Stimulated activated CD4-positive, alpha-beta T cell treated with anti-CD3 and anti-CD28 coated beads, TNF-alpha, amount 100 ng/mL, for 48 hours (primary cell): ENCODE results near the gene MIEN1.
"Not testable (repeated sequence)": the region's sequence is repeated elsewhere in the genome, so short reads cannot be mapped to it uniquely, and the experiment has no call there.

Experiments
- DNase-seq, 3 donors: peaks; one replicate each; pipeline ENCODE4 v3.0.0-alpha.2; 2020; ENCODE audit warnings: low read depth in 3 of 3

Gene MIEN1, protein sequence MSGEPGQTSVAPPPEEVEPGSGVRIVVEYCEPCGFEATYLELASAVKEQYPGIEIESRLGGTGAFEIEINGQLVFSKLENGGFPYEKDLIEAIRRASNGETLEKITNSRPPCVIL

DNA sequence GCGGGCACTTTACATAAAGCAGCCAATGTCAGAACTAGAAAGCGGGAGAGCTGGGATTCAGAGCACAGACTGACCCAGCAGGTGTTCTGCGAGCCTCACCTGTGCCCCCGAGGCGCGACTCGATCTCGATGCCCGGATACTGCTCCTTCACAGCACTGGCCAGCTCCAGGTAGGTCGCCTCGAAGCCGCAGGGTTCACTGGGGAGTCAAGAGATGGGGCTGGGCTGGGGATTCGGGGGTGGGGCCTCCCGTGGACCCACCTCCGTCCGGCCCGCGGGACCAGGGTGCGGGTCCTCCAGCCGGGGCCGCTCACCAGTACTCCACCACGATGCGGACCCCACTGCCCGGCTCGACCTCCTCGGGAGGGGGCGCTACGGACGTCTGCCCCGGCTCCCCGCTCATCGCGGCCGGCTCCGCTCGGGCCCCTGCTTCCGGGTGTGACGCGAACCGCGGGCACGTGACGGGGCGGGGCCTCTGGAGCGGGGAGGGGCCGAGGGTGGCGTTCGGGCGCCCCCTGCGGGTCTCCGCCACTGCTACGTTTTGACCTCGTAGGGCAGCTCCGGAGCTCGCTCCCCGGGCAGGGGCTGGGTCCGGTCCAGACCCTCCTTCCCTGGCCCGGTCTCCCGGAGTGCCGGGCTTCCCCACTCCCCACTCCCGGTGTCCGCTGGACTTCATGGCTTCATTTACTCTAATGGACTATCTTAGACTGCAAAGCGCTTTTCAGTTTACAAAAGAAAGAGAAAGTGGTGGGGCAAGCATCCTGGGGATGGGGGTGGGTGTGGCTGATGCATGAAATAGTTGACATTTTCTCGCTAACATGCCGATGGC is at the start of gene MIEN1:
Gene MIEN1 (minus strand): TSS at position 438 of the 827 bp plus-strand sequence. CDS start 37 bp downstream, at position 401.
- peak; percentile 85 to 95 (median 91) for DNase-seq

DNA sequence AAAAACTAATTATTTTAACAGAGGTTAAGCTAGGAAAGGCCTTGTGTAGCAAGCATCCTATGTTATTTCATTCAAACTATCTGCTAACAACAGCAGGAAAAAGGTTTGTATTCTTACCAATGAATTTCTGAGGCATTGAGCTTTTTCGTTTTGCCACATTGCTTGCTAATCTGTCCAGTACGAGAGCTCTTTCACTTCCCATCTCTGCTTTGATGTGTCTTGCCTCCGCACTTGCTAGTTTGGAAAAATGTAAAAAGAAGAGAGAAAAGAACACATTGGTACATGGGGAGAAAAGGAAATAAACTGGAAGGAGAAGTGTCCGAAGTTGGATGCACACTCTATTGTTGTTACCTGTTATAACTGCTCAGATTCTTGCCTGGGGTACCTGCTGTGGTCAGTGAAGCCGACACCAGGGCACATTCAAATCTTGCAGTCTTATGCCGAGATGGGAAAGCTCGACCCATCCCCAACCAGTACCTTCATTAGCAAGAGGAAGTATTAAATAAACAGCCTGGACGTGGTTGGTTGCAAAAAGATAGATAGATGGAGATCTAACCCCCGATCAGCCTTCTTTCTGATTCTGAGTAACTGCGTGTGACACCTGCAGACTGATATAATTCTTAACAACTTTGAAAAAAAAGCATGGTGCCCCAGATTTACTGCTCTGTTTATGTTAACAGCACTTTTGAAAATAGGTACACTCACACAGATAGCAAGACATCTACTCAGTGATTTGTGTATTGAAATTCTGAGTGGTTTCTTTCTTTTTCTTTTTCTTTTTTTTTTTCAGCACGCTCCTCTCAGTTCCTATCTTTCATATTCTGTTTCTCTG is 47.4 kb upstream of the MIEN1 start:
- DNase-seq: no peak

DNA sequence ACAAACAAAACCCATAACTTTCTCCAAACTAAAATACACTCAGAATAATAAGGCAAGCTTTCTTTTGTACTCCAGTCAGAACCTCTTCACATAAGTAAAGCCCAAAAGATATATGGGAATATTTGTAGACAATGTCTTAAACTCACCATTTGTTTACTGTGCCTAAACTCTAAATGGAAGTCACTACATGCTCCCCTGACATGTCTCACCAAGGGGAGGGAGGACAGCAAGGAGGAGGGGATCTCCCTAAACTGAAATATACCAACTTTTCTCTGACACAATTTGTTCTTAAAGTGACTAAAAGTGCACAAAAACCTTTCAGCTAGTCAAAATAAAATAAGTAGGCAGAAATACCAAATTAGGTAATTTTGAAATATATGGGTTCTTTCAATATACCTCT is 45.9 kb upstream of the MIEN1 start:
- no peak for DNase-seq

DNA sequence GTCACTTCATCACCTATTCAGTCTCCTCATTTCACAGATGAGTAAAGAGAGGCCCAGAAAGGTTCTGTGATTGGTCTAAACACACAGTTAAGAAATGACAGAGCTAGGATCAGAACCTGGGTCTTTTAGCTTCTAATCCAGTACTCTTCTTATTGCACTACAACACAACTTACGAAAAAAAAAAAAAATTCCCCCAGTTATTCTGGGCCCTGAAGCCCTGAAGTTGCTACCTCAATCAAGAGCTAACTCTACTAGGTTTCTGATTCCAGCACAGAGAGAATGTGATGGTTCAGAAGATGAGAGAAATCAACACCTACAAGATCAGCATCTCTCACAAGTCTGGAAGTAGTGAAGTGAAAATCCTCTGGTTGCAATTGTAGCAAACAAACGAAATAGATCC is 44.7 kb upstream of the MIEN1 start:
- DNase-seq: no peak

DNA sequence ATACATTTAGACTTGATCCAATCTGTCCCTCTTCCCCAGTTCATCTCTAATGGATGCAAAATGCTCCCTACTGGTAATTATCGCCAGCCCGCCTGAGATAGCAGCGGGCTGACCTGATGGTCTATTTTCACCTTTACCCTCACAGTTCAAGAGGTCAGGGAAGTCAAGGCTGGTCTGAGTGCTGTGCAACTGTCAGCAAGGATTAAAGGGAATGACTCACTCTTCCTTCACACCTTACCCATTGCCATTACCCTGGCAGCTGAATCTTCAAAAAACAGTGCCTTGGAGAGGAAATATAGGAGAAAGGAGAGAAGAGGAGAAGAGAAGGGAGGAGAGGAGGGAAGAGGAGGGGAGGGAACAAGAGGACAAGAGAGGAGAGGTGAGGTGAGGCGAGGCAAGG is 43.7 kb upstream of the MIEN1 start:
- DNase-seq: no peak

DNA sequence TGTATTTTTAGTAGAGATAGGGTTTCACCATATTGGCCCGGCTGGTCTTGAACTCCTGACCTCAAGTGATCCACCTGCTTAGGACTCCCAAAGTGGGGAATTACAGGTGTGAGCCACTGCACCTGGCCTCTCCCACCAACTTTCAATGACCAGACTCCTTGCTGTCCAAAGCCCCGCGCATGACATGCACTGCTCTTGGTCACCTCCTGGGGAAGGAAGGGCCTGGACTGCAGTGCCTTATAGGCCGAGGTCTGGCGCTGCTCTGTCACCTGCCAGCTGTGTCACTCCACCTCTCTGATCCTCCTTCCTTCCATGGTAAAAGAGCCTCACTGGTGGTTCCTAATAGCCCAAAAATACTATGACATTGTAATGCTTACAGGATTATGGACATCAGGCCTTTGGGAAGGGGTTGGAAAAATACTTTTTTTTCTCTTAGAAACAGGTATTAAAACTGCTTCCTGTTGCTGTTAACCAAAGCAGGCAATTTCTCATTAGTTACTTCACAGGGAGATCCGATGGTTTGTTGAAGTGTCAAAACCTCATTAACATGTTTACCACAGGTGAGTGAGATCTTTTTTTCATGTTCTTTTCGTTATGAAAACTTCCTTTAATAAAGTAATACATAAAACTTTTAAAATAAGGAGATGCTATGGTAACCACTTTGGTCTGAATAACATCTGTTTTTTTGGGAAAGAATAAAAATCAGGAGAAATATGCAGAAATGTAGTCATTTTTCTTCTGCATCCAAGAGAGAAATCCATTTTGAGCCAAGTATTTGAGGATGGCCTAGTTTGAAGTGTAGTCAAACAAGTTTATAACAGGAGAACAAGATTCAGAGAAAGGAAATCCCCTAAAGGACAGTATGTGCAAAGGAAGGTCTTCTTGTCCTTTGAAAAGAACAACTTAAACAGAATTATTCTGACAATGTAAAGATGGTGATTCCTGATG is 42.9 kb upstream of the MIEN1 start:
- DNase-seq: no peak

DNA sequence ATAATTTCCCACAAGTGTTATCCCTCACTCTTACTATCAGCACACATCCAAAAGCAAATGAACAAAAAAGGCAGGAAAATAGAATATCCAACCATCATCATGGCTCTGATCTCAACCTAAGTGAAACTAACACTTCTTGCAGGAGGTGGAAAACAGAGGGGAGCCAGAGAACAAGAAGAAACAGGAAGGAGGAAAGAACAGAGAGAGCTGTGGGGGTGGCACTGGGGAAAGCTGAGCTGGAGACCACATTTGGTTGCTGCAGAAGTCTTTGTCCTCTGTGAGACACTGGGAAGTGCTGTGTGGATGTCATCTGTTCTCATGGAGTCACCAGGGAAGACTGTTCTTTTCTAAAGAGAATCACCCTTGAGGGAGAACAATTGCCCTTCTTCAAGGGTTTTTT is 42.1 kb upstream of the MIEN1 start:
- no peak for DNase-seq

DNA sequence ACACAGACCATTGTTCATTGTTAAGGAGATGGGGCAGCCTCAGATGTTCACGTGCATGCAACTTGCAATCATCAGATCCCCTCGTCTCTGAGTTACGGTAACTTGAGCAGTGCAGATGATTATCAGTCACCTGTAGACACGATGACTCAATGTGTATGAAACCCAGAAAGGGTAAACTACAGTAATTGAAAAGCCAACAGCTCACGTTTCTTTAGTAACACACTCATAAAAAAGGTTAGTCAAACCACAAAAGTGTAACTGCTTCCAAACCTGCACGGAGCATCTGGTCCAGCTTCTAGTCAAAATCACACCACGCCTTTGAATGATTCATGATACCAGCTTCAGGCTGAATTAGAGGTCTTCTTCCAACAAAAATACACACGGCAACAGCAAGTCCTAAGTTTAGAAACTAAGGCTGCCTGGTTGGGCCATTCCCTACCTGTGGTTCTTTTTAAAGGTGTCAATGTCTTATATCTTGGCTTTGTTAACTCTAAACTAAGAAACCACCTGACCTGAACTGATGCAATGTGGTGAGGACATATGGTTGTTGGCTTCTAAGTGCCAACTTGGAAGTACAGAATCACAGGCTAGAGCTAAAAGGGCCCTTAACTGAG is 39.7 kb upstream of the MIEN1 start:
- peak in 2 of 3 donors; percentile 49 to 66 for DNase-seq

DNA sequence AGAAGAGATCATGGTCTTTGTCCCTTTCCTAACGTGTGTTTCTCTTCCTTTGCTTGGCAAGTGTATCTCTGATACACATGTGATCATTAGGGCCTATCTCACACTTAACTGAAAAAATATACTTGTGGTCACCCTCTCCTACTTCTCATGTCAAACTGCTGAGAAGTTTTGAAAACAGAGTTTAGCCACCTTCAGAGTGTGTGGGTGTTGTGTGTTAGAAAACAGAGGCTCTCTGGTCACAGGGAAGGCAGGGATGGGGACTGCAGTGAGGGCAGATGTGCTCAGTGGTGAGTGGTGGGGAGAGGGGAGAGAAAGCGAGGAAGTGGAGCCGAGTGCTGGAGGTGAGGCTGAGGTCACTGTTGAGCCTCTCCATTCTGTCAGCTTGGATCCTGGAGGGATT is 36.8 kb upstream of the MIEN1 start:
- DNase-seq: no peak

DNA sequence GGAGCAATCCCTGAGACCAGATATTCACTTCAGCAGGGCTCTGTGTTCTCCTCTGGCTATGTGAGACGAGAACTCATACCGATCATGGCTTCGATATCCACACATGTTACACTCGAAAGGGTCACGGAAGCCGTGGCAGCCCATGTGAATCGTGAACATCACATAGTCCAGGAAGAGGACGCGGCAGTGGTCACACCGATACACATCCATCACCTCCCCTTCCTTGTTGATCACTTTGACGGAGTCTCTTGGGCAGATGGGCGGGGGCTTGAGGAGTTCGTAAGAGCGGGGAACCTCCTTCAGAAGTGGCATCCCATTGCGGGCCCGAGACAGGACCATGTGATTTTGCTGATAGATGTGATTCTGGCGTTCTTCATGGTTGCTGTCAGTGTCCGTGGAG is 35.4 kb upstream of the MIEN1 start:
- DNase-seq: no peak

DNA sequence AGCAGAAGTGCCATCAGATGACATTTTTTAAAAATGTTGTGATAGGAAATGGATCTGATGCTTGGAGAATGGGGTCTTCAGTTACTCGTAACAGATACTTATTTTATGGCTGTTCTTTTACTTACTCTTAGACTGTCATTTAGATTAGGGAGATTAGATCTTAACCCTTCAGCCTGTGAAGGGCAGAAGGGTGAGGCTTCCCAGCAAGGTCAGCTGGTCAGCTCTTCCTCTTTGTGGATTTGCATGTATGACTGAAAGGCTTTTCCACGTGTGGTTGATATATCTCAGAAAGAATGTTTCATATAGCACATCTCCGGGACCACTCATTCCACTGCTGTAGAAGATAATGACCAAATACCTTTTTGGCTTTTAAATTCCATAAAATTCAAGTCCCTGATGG is 34.8 kb upstream of the MIEN1 start:
- no peak for DNase-seq

DNA sequence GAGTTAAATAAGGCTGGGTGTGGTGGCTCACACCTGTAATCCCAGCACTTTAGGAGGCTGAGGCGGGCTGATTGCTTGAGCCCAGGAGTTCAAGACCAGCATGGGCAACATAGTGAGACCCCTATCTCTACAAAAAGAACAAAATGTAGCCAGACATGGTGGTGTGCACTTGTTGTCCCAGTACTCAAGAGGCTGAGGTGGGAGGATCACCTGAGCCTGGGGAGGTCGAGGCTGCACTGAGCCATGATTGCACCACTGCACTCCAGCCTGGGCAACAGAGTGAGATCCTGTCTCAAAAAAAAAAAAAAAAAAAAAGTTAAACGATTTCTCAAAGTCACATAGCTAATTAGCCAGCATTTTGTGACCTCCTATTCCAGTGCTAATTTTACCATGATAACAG is 33.8 kb upstream of the MIEN1 start:
- not testable (repeated sequence) for DNase-seq

DNA sequence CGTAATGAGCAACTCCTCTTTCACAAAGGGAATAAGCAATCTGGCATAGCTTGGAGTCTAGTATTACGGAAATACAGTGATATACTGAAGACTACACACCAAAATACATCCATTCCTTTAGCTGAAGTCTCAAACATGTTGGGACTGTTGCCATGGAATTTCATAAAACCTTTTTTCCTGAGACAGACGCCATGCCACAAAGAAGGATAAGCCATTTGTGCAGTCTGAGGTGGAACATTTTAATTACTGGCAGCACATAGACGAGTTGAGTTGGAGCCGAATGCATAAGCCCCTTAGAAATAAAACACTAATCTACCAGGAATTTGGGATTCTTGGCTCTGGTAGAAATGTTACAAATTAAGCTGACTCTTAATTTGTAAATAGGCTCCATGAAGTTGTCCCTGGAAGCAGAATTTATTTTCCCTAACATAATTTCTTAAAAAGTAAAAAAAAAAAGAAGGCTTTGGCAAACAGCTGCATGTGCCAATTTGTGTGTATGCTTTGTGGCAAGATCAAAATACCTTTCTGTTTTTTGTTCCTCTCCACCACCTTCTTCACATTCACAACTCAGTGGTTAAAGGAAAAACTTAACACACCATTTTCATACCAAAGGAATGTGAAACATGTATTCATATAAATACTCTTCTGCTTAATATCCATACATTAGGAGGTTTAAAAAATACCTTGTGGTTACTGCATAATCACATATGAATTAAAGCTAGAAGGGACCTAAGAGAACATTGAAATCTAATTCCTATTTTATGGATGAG is 32.9 kb upstream of the MIEN1 start:
- DNase-seq: no peak

DNA sequence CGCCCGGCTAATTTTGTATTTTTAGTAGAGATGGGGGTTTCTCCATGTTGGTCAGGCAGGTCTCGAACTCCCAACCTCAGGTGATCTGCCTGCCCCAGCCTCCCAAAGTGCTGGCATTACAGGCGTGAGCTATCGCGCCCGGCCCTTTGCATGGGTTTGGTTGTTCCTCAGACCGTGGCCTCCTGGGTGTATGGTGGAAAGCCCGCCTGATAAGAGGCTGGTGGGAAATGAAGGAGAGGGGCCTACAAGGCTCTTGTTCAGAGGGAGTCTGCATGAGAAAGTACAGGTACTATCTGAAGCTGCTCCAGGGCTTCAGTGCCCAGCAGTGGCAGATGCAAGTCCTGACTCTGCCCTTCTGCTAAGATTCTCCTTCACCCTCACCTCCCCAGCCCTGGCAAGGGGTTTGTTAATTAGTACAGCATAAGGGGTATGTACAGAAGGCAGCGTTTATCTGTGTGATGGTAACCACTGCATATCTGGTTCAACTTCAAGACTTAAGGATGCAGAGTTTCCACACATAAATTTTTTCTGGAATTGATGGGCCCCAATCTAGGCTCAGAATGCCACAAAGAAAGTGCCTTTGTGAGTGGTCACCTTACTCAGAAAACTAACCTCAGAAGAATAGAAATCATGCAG is 31.6 kb upstream of the MIEN1 start:
- DNase-seq: no peak

DNA sequence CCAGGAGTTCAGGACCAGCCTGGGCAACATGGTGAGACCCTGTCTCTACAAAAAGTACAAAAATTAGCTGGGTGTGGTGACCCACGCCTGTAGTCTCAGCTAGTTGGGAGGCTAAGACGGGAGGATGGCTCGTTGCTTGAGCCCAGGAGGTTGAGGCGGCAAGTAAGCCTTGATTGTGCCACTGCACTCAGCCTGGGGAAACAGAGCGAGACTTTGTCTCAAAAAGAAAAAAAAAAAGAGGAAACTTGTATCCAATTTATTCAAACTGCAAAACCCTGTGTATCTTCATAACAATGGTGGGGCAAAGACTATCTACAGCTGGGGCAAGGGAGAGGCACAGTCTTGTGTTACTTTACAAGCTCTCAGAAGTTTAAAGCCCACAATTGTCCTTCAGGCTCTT is 28.9 kb upstream of the MIEN1 start:
- no peak for DNase-seq

DNA sequence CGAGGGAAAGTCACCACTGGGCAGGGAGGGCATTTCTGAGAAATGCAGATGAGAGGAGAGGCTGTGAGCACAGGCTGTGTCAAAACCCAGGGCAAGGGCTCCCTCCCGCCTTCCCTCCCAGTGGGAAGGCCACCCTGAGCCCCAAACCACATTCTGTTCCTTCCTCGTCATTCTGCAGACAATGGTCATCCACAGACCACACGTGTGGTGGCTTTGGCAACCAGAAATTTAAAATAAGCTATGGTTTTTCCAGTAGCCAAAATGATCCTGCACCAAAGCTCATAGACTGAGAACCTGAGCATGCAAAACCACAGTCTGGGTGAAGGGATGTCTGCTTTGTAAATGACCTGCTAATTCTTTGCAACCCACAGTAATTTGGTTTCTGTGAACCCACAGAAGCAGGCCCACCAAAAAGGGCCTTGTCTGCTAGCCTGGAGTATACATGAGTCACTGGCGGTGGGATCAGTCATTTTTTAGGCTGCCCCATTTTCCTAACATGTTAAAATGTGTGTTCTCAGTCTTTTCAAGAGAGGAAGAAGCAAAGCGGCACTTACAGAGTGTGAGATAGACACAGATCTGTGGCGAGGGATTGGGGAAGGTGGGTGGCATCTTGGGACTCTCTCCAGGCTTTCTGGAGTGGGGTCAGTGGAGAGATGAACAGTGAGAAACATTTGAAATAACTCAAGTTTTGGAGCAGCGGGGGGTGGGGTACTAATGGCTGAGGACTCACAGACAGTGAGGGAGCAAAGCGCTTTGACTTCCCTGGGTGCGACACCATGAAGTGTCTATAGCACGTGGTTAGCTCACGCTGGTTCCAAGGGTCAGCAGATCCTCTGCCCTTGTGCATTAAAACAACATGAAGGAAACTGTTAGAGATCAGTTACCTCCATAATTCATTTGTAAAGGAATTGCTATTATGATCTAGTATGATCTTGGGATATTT is 27.9 kb upstream of the MIEN1 start:
- no peak for DNase-seq

DNA sequence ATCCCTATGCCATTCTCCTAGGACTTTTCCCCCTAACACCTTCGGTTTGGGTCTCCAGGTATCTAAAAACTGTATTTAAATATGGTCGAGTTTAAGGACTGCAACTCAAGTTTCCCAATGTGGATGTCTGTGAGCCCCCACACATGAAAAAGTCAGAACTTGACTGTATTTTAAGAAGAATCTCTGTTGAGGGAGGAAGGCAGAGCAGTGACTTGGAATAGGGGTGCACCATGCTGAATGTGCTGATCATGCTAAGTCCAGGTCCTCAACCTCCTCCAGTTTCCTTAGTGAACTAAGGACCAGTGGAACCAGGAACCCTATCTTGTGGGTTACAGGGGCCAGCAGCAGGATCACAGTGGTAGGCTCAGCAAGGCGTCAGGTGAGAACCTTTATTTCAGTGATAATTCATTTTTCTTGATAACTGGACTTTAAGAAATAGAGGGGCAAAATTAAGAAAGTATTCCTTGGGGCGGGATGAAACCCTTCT is 26.9 kb upstream of the MIEN1 start:
- DNase-seq: no peak

DNA sequence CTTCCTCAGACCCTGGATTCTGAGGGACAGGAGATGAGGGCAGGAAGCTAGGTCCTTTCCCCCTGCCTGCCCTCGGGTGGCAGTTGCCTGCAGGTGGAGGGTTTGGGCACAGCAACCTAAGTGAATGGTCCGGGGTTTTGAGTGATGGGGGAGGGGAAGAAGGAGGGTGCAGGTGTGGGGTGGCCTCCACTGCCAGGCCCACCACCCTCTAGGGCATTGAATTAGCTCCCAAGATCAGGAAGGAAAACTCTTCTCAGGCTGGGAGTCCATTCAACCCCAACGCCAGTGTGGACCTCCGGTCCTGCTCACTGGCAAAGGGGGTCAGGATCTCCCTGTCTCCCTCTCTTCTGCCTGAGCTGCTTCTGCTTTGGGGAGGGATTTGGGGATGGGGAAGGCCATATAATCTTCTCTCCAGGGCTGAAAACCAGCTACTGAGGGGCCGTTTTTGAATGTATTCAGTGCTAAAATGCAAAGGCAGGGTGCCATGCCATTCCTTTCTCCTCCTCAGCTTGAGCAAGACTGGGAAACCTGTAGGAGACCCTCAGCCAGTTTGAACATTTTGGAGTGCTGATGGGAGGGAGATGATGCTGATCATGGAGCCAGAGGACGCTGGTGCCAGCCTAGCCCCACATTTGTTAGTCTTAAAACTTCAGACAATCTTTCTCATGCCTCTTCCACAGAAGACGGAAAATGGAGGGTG is 26.2 kb upstream of the MIEN1 start:
- DNase-seq: no peak
